IMR-90 (cell line): ENCODE results near the gene DRAXIN. TPM values are rescaled to one million over a fixed set of nuclear protein-coding genes. Genes with fewer than 3 reads are reported as not detected.

Experiments
- ATAC-seq: fragments of 200-7000 bp; cut with Tn5 transposase; 2 replicates; pipeline ENCODE4 v1.9.1; 2020; ENCODE audit warnings: low read depth, mild to moderate bottlenecking, moderate library complexity
- BruUV-seq: library from RNA; stranded (reverse); fragments of 400-500 nt; replicated peaks from 2 replicates; lab custom pipeline; 2021; lab: Mats Ljungman, UMichigan
- CTCF ChIA-PET: fragments of 300-600 bp; formaldehyde crosslinking; extraction: SDS; loops from one replicate; lab custom pipeline; 2021; ENCODE audit warnings: antibody characterized with exemption; lab: Yijun Ruan, JAX
- POLR2A ChIA-PET: fragments of 300-600 bp; sonication (Branson Sonifier 250); formaldehyde crosslinking; loops from one replicate; lab custom pipeline; 2022; ENCODE audit warnings: antibody characterized with exemption; ENCODE audit not compliant: unreplicated experiment; lab: Charles Lee
- DNase-seq: peaks from one replicate; pipeline ENCODE4 v3.0.0; 2013
- H2AFZ ChIP-seq: replicated peaks from 2 replicates; pipeline ENCODE3; 2013; ENCODE audit warnings: low read length, mild to moderate bottlenecking; ENCODE audit not compliant: poor library complexity
- H2AK5ac ChIP-seq: 2 replicates; pipeline ENCODE4 v1.6.1; 2013; ENCODE audit warnings: low read depth, low read length, inconsistent platforms
- H2AK9ac ChIP-seq: replicated peaks from 2 replicates; pipeline ENCODE3; 2013; ENCODE audit warnings: mild to moderate bottlenecking, low read depth, low read length, moderate library complexity; ENCODE audit not compliant: poor library complexity
- H2BK120ac ChIP-seq: 2 replicates; pipeline ENCODE4 v1.6.1; 2013; ENCODE audit warnings: low read depth, low read length, inconsistent platforms
- H2BK15ac ChIP-seq: 3 replicates; pipeline ENCODE4 v1.6.1; 2013; ENCODE audit warnings: low read depth, low read length, inconsistent platforms
- H2BK20ac ChIP-seq: 2 replicates; pipeline ENCODE4 v1.6.1; 2013; ENCODE audit warnings: low read depth, mild to moderate bottlenecking, inconsistent platforms, low read length, moderate library complexity
- H2BK5ac ChIP-seq: 2 replicates; pipeline ENCODE4 v1.6.1; 2013; ENCODE audit warnings: mild to moderate bottlenecking, low read depth, low read length, inconsistent platforms; ENCODE audit not compliant: poor library complexity, severe bottlenecking
- H3K14ac ChIP-seq: replicated peaks from 2 replicates; pipeline ENCODE4 v1.6.1; 2013; ENCODE audit warnings: low read depth, low read length, inconsistent platforms
- H3K18ac ChIP-seq: 2 replicates; pipeline ENCODE4 v1.6.1; 2013; ENCODE audit warnings: low read depth, low read length, control low read depth
- H3K23ac ChIP-seq: 2 replicates; pipeline ENCODE4 v1.6.1; 2013; ENCODE audit warnings: low read depth, low read length, inconsistent platforms
- H3K27ac ChIP-seq: 2 replicates; pipeline ENCODE4 v1.5.1; 2013; ENCODE audit warnings: mild to moderate bottlenecking, control low read depth, low read length; ENCODE audit not compliant: insufficient read depth
- H3K27me3 ChIP-seq: 2 replicates; pipeline ENCODE4 v1.6.1; 2013; ENCODE audit warnings: low read length; ENCODE audit not compliant: control insufficient read depth, insufficient read depth
- H3K36me3 ChIP-seq: 2 replicates; pipeline ENCODE4 v1.6.1; 2013; ENCODE audit warnings: low read length, mixed read lengths; ENCODE audit not compliant: control insufficient read depth, insufficient read depth
- H3K4ac ChIP-seq: 2 replicates; pipeline ENCODE4 v1.6.1; 2013; ENCODE audit warnings: low read depth, low read length, inconsistent platforms
- H3K4me1 ChIP-seq: 2 replicates; pipeline ENCODE4 v1.6.1; 2013; ENCODE audit warnings: low read length, mixed read lengths; ENCODE audit not compliant: control insufficient read depth, insufficient read depth
- H3K4me2 ChIP-seq: 2 replicates; pipeline ENCODE4 v1.6.1; 2013; ENCODE audit warnings: low read depth, mild to moderate bottlenecking, control low read depth, low read length, moderate library complexity
- H3K4me3 ChIP-seq: 2 replicates; pipeline ENCODE4 v1.5.1; 2013; ENCODE audit warnings: low read depth, mild to moderate bottlenecking, control low read depth, low read length, moderate library complexity; ENCODE audit not compliant: insufficient read depth
- H3K56ac ChIP-seq: 2 replicates; pipeline ENCODE4 v1.6.1; 2013; ENCODE audit warnings: low read length, inconsistent platforms; ENCODE audit not compliant: insufficient read depth; ENCODE audit errors: extremely low read depth
- H3K79me1 ChIP-seq, 2 experiments: 2 replicates each; pipeline ENCODE4 v1.6.1; 2013; ENCODE audit warnings: low read length in 2 of 2, inconsistent platforms in 1 of 2, low read depth in 1 of 2
- H3K9ac ChIP-seq: 2 replicates; pipeline ENCODE4 v1.6.1; 2013; ENCODE audit warnings: low read depth, low read length, control low read depth
- H3K9me1 ChIP-seq: 2 replicates; pipeline ENCODE4 v1.6.1; 2013; ENCODE audit warnings: low read length, inconsistent platforms; ENCODE audit not compliant: insufficient read depth
- H3K9me3 ChIP-seq: 2 replicates; pipeline ENCODE4 v1.6.1; 2013; ENCODE audit warnings: low read length; ENCODE audit not compliant: control insufficient read depth, insufficient read depth
- H4K20me1 ChIP-seq: 2 replicates; pipeline ENCODE4 v1.6.1; 2013; ENCODE audit warnings: low read length, inconsistent platforms; ENCODE audit not compliant: insufficient read depth
- H4K5ac ChIP-seq: 2 replicates; pipeline ENCODE4 v1.6.1; 2013; ENCODE audit warnings: mild to moderate bottlenecking, low read depth, low read length, control low read depth
- H4K8ac ChIP-seq, 2 experiments: 2 replicates each; pipeline ENCODE4 v1.6.1; 2013; ENCODE audit warnings: low read depth in 2 of 2, low read length in 2 of 2, control low read depth in 1 of 2, inconsistent platforms in 1 of 2
- H4K91ac ChIP-seq: 2 replicates; pipeline ENCODE4 v1.6.1; 2013; ENCODE audit warnings: low read depth, low read length, inconsistent platforms; ENCODE audit not compliant: insufficient read depth
- CHD1 ChIP-seq: IDR thresholded peaks from 2 replicates; pipeline ENCODE4 v1.6.1; 2012; ENCODE audit warnings: low read depth, low read length, improper control_type of control experiment
- CTCF ChIP-seq: conservative IDR thresholded peaks from 2 replicates; pipeline ENCODE4 v1.5.1; 2012; ENCODE audit warnings: mild to moderate bottlenecking, low read depth, low read length, improper control_type of control experiment
- FOS ChIP-seq: fragments of 150-350 bp; IDR thresholded peaks from 2 replicates; pipeline ENCODE4 v1.6.1; 2016; ENCODE audit warnings: low read depth, low read length
- NFE2L2 ChIP-seq: fragments of 150-350 bp; IDR thresholded peaks from 2 replicates; pipeline ENCODE4 v1.6.1; 2016; ENCODE audit warnings: low read depth, mild to moderate bottlenecking, low read length
- RCOR1 ChIP-seq: IDR thresholded peaks from 2 replicates; pipeline ENCODE4 v1.6.1; 2012; ENCODE audit warnings: mild to moderate bottlenecking, low read length, improper control_type of control experiment; ENCODE audit not compliant: insufficient replicate concordance
- WGBS, 2 experiments: methylation state at CpG; one replicate each; pipeline versions ENCODE4 v1.1.5 to v1.1.7; 2013; ENCODE audit warnings: missing lambda C conversion rate in 2 of 2; ENCODE audit not compliant: insufficient read length in 1 of 2; ENCODE audit errors: extremely low coverage in 2 of 2; 5-methylcytosine and 5-hydroxymethylcytosine counted together
- dilution Hi-C: fragments of 300-500 bp; cut with HindIII; formaldehyde crosslinking; loops from one replicate; pipeline ENCODE4 v1.14.3; 2018; ENCODE audit warnings: low sequenced_read_pairs; ENCODE audit not compliant: unreplicated experiment
- in situ Hi-C: fragments of 300-500 bp; cut with MboI; formaldehyde crosslinking; loops from 3 replicates; pipeline ENCODE4 v1.14.3; 2019; ENCODE audit warnings: low sequenced_read_pairs, inconsistent platforms, mixed read lengths
- intact Hi-C: fragments of 100-400 bp; cut with micrococcal nuclease; formaldehyde crosslinking; loops from 2 replicates; pipeline ENCODE4 v1.10.0; 2022
- polyA plus RNA-seq, 3 experiments: library from polyadenylated mRNA; depleted of rRNA; stranded (reverse); fragments of >200 nt; gene quantifications; 2 replicates each; pipeline ENCODE4 v1.2.3, GENCODE V29; 2012; ENCODE audit warnings: low replicate concordance in 1 of 3
- total RNA-seq: library from RNA; depleted of rRNA; stranded (reverse); fragments of >200 nt; gene quantifications from 2 replicates; pipeline ENCODE4 v1.2.3, GENCODE V29; 2012

Gene DRAXIN
- total and polyA plus RNA-seq, 2 of the 4 experiments (the other 2 are of a cell fraction), result under 0.01 to 0.02 TPM

- no peak for TF ChIP-seq NFE2L2
- TF ChIP-seq CTCF, result no peak
- no peak for TF ChIP-seq FOS
Measured at GRCh38 chr1:11657654-11658053, 33.9 kb upstream of the DRAXIN start (continued).

GRCh38 chr1:11658542-11658941 lies 33.0 kb upstream of the DRAXIN start:
- no peak overlapping the region for H2BK120ac ChIP-seq
- H2BK20ac ChIP-seq, result no peak overlapping the region
- H2AFZ ChIP-seq, result no peak overlapping the region
- no peak overlapping the region for H3K9ac ChIP-seq
- peaks cover 0 to 4% of the 10 kb centered on the region in 2 experiments; a peak in 1 of 4 replicates for H3K79me1 ChIP-seq
- in situ Hi-C loops (loop anchor here (5.0 kb wide), 1 partner anchor 59 kb away; no protein-coding TSS in a partner anchor), intact Hi-C loops (loop anchor here (10.0 kb wide), 1 partner anchor 246 kb away; no protein-coding TSS in a partner anchor), dilution Hi-C loops (no loop called here)
- no peak overlapping the region for H3K27ac ChIP-seq
- ATAC-seq, result no peak
- no peak overlapping the region for H3K14ac ChIP-seq
- no peak overlapping the region for H4K91ac ChIP-seq
- 95% methylated on average over 13 of the region's 23 CpGs; no CpG with 5 or more reads in 1 of the 2 experiments for WGBS, 2 experiments
- H3K4me1 ChIP-seq, result no peaks in the 10 kb centered on the region
- H4K8ac ChIP-seq, result no peak overlapping the region
- peaks cover 4% of the 10 kb centered on the region; the same call in 1 of the 2 replicates for H3K27me3 ChIP-seq
- BruUV-seq, result no TSS peak
- no peak overlapping the region for H3K23ac ChIP-seq
- H4K5ac ChIP-seq, result no peak overlapping the region
- ChIA-PET CTCF (interaction anchor here (0.6 kb wide), 1 partner anchor 52 kb away, joined by 5 read pairs; no protein-coding TSS in a partner anchor), POLR2A (no interaction called here)
- no peak overlapping the region for H3K4me2 ChIP-seq
- H2AK9ac ChIP-seq, result no peak overlapping the region
- no peak overlapping the region for H3K4ac ChIP-seq
- no peak overlapping the region for H3K18ac ChIP-seq
- H2AK5ac ChIP-seq, result no peak overlapping the region
- no peak overlapping the region for H2BK5ac ChIP-seq
- no peak overlapping the region for H3K4me3 ChIP-seq
- H3K9me3 ChIP-seq, result no peaks in the 10 kb centered on the region
- peaks cover 21% of the 10 kb centered on the region for H3K36me3 ChIP-seq
- no peaks in the 10 kb centered on the region for H3K9me1 ChIP-seq
- no peak for DNase-seq
- no peak overlapping the region for H2BK15ac ChIP-seq
- H3K56ac ChIP-seq, result no peak overlapping the region
- TF ChIP-seq CHD1 (no peak), RCOR1 (no peak)
- H4K20me1 ChIP-seq, result no peaks in the 10 kb centered on the region
